Measurements from ENCODE around the gene BCL3.

BCL3 gene

GRCh38 chr19:44738603-44739558 lies 9.6 kb upstream of the BCL3 start:
- H3K27ac ChIP-seq, result no peak overlapping the region
- no peak for TF ChIP-seq CTCF (conservative IDR thresholded peaks at IDR 0.05)

GRCh38 chr19:44740351-44740824 lies 8.1 kb upstream of the BCL3 start:
- TF ChIP-seq CTCF (conservative IDR thresholded peaks at IDR 0.05), result no peak
- peak overlapping the region; percentile 87; the same call in 1 of the 2 replicates for H3K27ac ChIP-seq

GRCh38 chr19:44741258-44741731 lies 7.2 kb upstream of the BCL3 start:
- TF ChIP-seq CTCF (conservative IDR thresholded peaks at IDR 0.05), result no peak
- H3K27ac ChIP-seq, result peak overlapping the region; percentile 87

GRCh38 chr19:44741841-44742329 lies 6.6 kb upstream of the BCL3 start:
- no peak for TF ChIP-seq CTCF (conservative IDR thresholded peaks at IDR 0.05)
- peak overlapping the region; percentile 87 for H3K27ac ChIP-seq

GRCh38 chr19:44742330-44743061 lies 6.0 kb upstream of the BCL3 start:
- TF ChIP-seq CTCF (conservative IDR thresholded peaks at IDR 0.05), result no peak
- peak overlapping the region; percentile 87 for H3K27ac ChIP-seq

- H3K27ac ChIP-seq, result peak overlapping the region; percentile 13; the same call in 1 of the 2 replicates
Observed at GRCh38 chr19:44744871-44745332, 3.6 kb upstream of the BCL3 start.

More at GRCh38 chr19:44744871-44745332, 3.6 kb upstream of the BCL3 start:
- no peak for TF ChIP-seq CTCF (conservative IDR thresholded peaks at IDR 0.05)

All from VCaP (cell line).